ENCODE measurements around the gene RNPEPL1.
"Not testable (repeated sequence)": the region's sequence is repeated elsewhere in the genome, so short reads cannot be mapped to it uniquely, and the experiment has no call there.

The RNPEPL1 gene, protein sequence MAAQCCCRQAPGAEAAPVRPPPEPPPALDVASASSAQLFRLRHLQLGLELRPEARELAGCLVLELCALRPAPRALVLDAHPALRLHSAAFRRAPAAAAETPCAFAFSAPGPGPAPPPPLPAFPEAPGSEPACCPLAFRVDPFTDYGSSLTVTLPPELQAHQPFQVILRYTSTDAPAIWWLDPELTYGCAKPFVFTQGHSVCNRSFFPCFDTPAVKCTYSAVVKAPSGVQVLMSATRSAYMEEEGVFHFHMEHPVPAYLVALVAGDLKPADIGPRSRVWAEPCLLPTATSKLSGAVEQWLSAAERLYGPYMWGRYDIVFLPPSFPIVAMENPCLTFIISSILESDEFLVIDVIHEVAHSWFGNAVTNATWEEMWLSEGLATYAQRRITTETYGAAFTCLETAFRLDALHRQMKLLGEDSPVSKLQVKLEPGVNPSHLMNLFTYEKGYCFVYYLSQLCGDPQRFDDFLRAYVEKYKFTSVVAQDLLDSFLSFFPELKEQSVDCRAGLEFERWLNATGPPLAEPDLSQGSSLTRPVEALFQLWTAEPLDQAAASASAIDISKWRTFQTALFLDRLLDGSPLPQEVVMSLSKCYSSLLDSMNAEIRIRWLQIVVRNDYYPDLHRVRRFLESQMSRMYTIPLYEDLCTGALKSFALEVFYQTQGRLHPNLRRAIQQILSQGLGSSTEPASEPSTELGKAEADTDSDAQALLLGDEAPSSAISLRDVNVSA

DNA sequence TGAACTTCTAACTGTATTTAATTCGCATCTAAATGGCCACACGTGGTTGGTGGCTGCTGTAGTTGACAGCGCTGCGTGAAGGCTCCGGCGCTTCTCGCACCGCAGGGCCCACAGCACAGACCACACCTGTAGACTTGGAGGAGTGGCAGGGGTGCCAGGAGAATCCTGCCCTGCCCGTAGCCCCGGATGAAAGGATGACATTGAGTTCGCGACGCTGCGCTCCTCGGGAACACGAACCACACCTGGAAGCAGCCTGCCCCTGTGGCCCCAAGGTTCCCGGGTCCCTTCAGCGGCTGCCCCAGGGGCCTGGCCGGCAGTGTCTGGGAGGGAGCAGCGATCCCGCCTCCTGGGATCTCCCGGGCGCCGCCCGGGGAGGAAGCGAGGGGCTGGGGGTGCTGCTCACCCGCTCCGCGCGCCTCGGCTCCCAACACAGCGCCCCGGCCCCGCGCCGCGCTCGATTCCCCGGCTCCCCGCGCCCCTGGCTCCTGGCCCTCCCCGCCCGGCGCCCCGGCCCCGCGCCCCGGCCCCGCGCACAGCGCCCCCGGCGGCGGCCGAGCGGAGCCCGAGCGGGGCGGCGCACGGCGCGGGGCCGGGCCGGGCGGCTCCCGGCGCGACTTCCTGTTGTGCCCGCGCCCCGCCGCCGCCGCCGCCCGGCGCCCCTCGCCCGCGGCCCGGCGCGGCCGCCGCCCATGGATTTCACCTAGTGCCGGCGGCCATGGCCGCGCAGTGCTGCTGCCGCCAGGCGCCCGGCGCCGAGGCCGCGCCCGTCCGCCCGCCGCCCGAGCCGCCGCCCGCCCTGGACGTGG is at the start of gene RNPEPL1:
Gene RNPEPL1, plus strand, starts transcription at position 613 of the 806 bp plus-strand sequence. Its CDS starts 103 bp downstream, at position 716.
- peak; percentile 44 for DNase-seq

DNA sequence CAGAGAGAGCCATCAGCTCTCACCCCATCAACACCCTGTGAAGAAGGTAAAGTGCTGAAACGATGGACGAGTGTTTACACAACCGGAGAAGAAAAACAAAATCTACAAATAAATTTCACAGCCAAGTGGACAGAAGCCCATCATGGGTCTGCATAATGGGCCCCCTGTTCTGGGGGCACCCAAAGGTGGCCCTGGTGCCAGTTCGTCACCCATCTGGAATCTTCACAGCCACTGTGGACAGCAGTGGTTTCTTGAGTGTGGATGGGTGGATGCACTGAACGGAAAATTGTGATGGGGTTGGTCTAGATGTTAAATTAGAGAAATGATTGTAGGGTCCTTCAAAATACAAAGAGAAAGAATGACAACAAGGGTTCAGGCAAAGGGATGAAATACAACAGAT is 49.3 kb upstream of the RNPEPL1 start:
- DNase-seq, result no peak

DNA sequence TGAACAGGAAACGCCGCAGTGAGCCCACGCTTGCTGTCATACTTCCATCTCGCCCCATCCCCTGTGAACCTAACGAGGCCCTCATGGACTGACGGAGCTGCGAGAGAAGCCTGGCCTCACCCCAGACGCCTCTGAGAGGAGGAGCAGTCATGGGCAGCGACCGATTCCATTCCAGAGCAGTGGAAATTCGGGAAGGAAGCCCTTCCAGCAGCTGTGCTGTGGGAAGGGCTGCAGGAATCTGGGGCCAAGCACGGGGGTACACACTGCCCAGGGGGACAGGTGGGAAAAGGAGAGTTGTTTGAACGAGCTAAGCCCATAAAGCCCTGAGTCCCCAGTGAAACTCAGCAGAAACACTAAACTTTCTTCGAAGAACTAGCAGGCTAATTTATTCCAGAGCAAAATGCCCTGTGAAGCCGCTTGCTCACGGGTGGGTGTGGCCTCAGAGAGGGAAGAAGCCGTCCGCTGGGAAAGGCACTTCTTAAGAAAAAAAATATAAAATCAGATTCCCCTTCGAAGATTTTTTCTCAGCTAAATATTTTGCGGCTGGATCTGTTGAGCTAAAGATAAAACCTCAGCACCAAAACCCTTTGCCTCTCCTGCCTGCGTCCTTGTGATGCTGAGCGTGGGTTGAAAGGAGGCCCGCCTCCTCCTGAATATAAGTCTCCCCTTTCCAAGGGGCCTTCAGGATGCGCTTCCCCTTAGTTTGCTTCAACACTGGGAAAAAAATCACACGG is 48.7 kb upstream of the RNPEPL1 start:
- DNase-seq, result no peak

- no peak for DNase-seq
Measured at GRCh38 chr2:240520130-240520973, 47.9 kb upstream of the RNPEPL1 start.

DNA sequence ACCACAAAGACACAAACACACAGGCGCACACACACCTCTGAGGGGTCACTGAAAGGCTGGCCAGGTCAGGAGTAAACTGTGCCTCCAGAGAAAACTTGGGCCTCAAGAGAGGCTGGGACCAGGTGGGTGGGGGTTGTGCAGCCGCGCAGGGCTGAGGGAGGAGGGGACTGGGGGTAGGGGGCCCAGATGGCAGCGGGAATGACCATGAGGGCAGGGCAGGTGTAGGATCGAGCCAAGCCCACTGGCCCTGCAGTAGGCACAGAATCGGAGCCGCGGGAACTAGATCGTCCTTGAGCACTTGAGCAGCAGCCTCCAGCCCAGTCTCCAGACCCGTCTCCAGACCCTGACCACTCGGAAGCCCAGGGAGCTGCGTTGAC is 47.3 kb upstream of the RNPEPL1 start:
- no peak for DNase-seq

- DNase-seq, result not testable (repeated sequence)
Measured at GRCh38 chr2:240521885-240522284, 46.4 kb upstream of the RNPEPL1 start.

DNA sequence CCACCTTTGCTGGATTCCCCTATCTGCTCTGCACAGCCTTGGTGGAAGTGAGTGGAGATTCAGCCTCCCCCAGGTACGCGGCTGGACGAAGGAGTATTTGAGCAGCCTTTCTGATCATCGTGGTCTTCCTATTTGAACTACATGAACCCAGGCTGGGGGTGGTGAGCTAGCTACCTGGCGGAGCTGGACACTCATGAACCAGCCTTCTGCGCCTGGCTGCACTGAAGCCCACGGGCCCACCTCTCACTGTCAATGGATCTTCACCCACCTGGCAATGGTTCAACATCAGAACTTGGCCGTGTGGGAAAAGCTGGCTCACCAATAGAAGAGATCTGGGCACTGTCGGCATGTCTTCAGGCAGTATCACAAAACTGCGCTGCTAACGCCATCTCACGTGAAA is 45.9 kb upstream of the RNPEPL1 start:
- DNase-seq, result no peak

DNA sequence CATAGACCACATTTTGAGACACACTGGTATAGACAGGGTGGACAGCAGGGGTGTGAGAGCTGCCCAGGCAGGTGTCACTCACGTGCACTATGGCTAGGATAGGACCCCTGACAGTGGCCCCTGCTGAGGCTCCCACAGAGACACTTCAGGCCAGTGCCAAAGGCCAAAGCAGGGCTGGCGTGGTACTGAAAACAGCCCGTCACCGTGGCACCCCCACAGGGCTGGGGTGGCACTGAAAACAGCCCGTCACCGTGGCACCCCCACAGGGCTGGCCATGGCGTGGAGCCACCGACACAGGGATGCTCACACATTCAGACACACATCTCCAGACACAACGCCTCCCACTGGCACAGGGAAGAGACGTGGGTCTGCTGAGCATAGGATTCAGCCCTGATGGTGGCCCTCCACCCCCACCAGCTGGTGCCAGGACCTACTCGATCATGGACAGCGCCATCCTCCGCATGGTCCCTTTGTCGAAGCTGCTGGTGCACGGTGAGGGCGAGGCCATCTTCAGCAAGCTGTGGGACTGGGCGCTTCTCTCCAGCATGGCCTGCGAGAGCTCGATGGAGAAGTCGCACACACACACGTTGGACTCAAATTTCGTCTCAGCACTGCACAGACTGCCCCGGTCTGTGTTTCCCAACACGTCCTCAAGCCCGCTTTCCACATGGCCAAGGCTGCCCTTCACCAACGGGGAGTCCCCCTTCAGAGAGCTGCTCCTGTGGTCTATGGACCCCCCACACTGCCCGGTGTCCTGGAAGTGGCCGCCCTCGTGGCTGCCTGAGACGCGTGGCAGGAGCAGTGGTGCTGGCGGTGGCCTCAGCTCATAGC is 44.6 kb upstream of the RNPEPL1 start:
- no peak for DNase-seq

- DNase-seq, result no peak
Measured at GRCh38 chr2:240524963-240525718, 43.1 kb upstream of the RNPEPL1 start.

- no peak for DNase-seq
Measured at GRCh38 chr2:240525802-240526201, 42.5 kb upstream of the RNPEPL1 start.

GRCh38 chr2:240526521-240526920 is 41.8 kb upstream of the RNPEPL1 start:
- DNase-seq, result no peak

DNA sequence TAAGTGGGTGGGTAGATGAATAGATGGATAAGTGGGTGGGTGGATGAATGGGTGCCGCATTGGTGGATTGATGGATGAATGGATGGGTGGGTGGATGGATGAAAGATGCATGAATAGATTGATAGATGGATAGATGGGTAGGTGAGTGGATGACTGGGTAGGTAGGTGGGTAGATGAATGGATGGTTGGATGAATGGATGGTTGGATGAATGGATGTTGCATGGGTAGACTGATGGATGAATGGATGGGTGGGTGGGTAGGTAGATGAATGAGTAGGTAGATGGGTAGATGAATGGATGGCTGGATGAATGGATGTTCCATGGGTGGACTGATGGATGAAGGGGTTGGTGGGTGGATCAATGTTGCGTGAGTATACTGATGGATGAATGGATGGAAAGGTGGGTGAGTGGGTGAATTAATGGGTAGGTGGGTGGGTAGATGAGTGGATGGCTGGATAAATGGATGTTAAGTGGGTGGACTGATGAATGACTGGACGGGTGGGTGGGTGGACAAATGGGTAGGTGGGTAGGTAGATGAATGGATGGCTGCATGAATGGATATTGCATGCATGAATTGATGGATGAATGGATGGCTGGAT is 41.0 kb upstream of the RNPEPL1 start:
- DNase-seq, result no peak

GRCh38 chr2:240528406-240529040 is 39.8 kb upstream of the RNPEPL1 start:
- no peak for DNase-seq

DNA sequence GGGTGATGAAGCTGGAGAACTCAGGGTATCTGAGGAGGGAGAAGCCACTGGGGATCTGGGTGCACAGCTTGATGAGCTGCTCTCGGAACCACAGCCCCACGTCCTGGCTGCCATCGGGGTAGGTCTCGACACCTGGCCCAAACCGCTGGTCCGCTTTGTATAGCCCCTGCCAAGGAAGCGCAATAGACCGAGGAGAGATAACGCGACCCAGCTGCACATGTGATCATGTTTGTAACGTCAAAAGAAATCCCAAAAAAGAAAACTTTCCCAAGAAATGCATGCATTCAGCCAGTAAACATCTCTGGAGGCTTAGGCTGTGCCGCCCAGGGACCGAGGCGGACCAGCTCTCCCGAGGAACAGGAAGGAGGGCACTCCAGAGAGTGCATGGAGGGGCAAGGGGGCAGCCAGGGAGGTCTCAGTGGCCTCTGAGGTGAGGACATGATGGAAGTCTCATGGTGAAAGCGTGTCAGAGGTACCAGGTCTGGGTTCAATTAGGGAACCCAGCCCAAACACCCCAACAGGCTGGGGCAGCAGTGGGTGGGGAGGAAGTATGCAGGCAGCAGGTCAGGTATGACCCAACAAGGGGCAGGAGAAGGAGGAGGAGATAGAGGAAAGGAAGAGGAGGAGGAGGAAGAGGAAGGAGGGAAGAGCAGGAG is 38.8 kb upstream of the RNPEPL1 start:
- no peak for DNase-seq

- no peak for DNase-seq
Measured at GRCh38 chr2:240530181-240530580, 38.1 kb upstream of the RNPEPL1 start.

DNA sequence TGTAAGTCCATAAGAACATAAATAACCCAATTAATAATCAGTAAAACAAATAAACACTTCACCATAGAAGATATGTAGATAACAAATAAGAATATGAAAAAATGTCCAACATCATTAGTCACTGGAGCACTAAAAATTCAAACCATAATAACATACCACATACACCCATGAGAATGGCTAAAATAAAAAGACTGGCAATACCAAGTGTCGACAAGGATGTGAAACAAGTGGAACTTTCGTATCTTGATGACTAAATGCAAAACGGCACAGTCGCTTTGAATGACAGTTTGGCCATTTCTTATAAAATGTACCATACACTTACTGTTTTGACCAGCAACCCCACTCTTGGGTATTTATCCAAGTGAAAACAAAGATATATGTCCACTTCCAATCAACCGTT is 37.2 kb upstream of the RNPEPL1 start:
- no peak for DNase-seq

DNA sequence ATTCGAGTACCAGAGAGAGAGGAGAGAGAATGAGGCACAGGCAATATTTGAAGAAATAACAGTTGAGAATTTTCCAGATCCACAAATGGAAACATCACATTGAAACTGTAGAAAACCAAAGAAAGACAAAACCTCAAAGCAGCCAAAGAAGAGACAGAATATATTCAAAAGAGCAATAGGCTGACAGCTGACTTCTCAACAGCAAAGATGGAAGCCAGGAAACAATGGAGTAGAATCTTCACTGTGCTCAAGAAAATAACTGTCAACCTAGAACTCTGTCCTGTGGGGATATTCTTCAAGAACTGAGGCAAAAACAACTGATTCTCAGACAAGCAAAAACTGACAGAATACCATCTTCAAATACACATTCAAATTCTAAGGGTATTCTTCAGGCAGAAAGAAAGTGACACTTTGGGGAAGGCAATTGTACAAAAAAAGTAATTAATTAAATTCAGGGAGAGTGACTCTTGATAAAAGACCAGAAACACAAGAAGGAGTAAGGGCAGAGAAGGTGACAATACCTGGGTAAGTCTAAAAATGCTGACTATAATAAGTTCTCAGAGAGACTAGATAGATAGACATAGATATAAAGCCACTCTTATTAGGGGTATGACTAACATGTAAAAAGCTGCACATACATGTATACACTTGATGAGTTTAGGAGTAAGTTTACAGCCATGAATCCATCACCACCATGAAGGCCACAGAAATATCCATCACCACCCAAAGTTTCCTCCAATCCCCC is 36.1 kb upstream of the RNPEPL1 start:
- DNase-seq, result no peak

Measured in activated effector memory CD4-positive, alpha-beta T cell treated with Interleukin-2 at 50 U/mL for 16 hours (primary cell).